Aorta (tissue), 5 donors: ENCODE measurements around the gene DEPP1. TPM values are rescaled to one million over a fixed set of nuclear protein-coding genes. Genes with fewer than 3 reads are reported as not detected.
A peak's percentile ranks its signal among the peaks of the same experiment; 100 is the strongest.

ENCODE experiments used
- ATAC-seq: fragments of 200-7000 bp; cut with Tn5 transposase; one replicate; pipeline ENCODE4 v1.9.1; 2022; ENCODE audit warnings: moderate library complexity; ENCODE audit not compliant: low FRiP score
- DNase-seq, 2 donors: peaks; one replicate each; pipeline ENCODE4 v3.0.0-alpha.2; 2020
- H3K27ac ChIP-seq, 2 donors: one replicate each; pipeline ENCODE4 v1.5.1; 2013; ENCODE audit warnings: low read length in 2 of 2, mild to moderate bottlenecking in 2 of 2, moderate library complexity in 2 of 2, control low read depth in 1 of 2, inconsistent platforms in 1 of 2, low read depth in 1 of 2
- H3K27me3 ChIP-seq, 2 donors: one replicate each; pipeline ENCODE4 v1.6.1; 2013; ENCODE audit warnings: control low read depth in 1 of 2, low read length in 1 of 2, mild to moderate bottlenecking in 1 of 2, moderate library complexity in 1 of 2; ENCODE audit not compliant: insufficient read depth in 2 of 2, control insufficient read depth in 1 of 2
- H3K36me3 ChIP-seq, 2 donors: one replicate each; pipeline ENCODE4 v1.6.1; 2013; ENCODE audit warnings: control low read depth in 1 of 2, low read length in 1 of 2, mild to moderate bottlenecking in 1 of 2; ENCODE audit not compliant: insufficient read depth in 2 of 2, control insufficient read depth in 1 of 2
- H3K4me1 ChIP-seq, 2 donors: one replicate each; pipeline ENCODE4 v1.6.1; 2013; ENCODE audit warnings: low read length in 2 of 2, control low read depth in 1 of 2, mild to moderate bottlenecking in 1 of 2, moderate library complexity in 1 of 2; ENCODE audit not compliant: insufficient read depth in 2 of 2, control insufficient read depth in 1 of 2
- H3K4me3 ChIP-seq, 2 donors: one replicate each; pipeline ENCODE4 v1.5.1; 2013; ENCODE audit warnings: low read length in 2 of 2, control low read depth in 1 of 2, mild to moderate bottlenecking in 1 of 2
- H3K9me3 ChIP-seq: one replicate; pipeline ENCODE4 v1.6.1; 2013; ENCODE audit warnings: mild to moderate bottlenecking, low read length; ENCODE audit not compliant: control insufficient read depth
- WGBS, 2 donors: extraction: QIAGEN DNeasy Blood & Tissue Kit; methylation state at CpG; one replicate each; pipeline ENCODE4 v1.1.7; 2013; 5-methylcytosine and 5-hydroxymethylcytosine counted together
- intact Hi-C, 2 donors: fragments of 100-400 bp; cut with DNase I; formaldehyde crosslinking; loops; one replicate each; pipeline versions ENCODE4 v1.14.2 to v1.15.0; 2022
- polyA plus RNA-seq, 2 donors: library from polyadenylated mRNA; stranded (reverse); fragments of 200-250 nt; gene quantifications; one replicate each; pipeline ENCODE4 v1.2.3, GENCODE V29; 2013
- total RNA-seq, 2 donors: library from RNA; stranded (reverse); fragmentation: NEBNext Ultra II Directional; extraction: Animal tissue kit (Norgen Biotek cat#: 25700); gene quantifications; one replicate each; pipeline ENCODE4 v1.2.1, GENCODE V29; 2021
- donor health status: healthy with polysubstance abuse.
- donor health status: Bipolar disorder and iron deficiency.
- donor health status: DM: no; HTN: no; CAD: no.
- donor health status: DM: no; HTN: no; CAD: no.
- donor health status: DM: yes; HTN: yes; CAD: no.

Gene DEPP1
- total and polyA plus RNA-seq, 4 donors, result 55.2 to 492 (median 169) TPM

- WGBS, 2 donors, result 86 to 92% methylated on average over 7 of the region's 7 CpGs
- Histone ChIP-seq H3K36me3 (no peaks in the 10 kb centered on the region), H3K27me3 (no peaks in the 10 kb centered on the region), H3K4me3 (no peak overlapping the region), H3K9me3 (peaks cover 2% of the 10 kb centered on the region), H3K27ac (peak overlapping the region in 1 of 2 donors; percentile 92), H3K4me1 (peaks cover 0 to 3% of the 10 kb centered on the region in 2 donors)
- intact Hi-C loops, result no loop called here
- DNase-seq, result no peak
- ATAC-seq, result no peak
These were observed 42.2 kb downstream of the DEPP1 start for GRCh38 chr10:44936314-44936975.

- no peak for DNase-seq
- Histone ChIP-seq H3K27me3 (no peaks in the 10 kb centered on the region), H3K4me3 (no peak overlapping the region), H3K4me1 (peaks cover 0 to 3% of the 10 kb centered on the region in 2 donors), H3K36me3 (no peaks in the 10 kb centered on the region), H3K27ac (peak overlapping the region in 1 of 2 donors; percentile 92), H3K9me3 (peaks cover 2% of the 10 kb centered on the region)
- 20 to 41% methylated on average over 3 of the region's 3 CpGs for WGBS, 2 donors
- ATAC-seq, result no peak
- intact Hi-C loops, result no loop called here
These were observed 42.7 kb downstream of the DEPP1 start for GRCh38 chr10:44935966-44936295.

- H3K27me3 ChIP-seq, result no peaks in the 10 kb centered on the region
- intact Hi-C loops, result no loop called here
- ATAC-seq (peak; percentile 58), DNase-seq (peak; percentile 77)
- peak overlapping the region in 1 of 2 donors; percentile 92 for H3K27ac ChIP-seq
- 43 to 44% methylated on average over 9 of the region's 9 CpGs for WGBS, 2 donors
- H3K9me3 ChIP-seq, result no peaks in the 10 kb centered on the region
- peaks cover 0 to 3% of the 10 kb centered on the region in 2 donors for H3K4me1 ChIP-seq
- H3K4me3 ChIP-seq, result no peak overlapping the region
- H3K36me3 ChIP-seq, result no peaks in the 10 kb centered on the region
These were observed 43.2 kb downstream of the DEPP1 start for GRCh38 chr10:44935201-44935965.

GRCh38 chr10:44934416-44935200 is 44.0 kb downstream of the DEPP1 start:
- no peak overlapping the region for H3K4me3 ChIP-seq
- peak in 1 of 2 donors; percentile 66 for DNase-seq

GRCh38 chr10:44933451-44934321 is 44.9 kb downstream of the DEPP1 start:
- Histone ChIP-seq H3K27ac (no peak overlapping the region), H3K27me3 (no peaks in the 10 kb centered on the region), H3K36me3 (no peaks in the 10 kb centered on the region), H3K4me3 (no peak overlapping the region), H3K4me1 (peaks cover 0 to 3% of the 10 kb centered on the region in 2 donors), H3K9me3 (no peaks in the 10 kb centered on the region)
- no peak for ATAC-seq
- no peak for DNase-seq
- 82 to 83% methylated on average over 9 of the region's 9 CpGs for WGBS, 2 donors
- intact Hi-C loops, result loop anchor here in 1 of 2 donors (2.0 kb wide), 1 partner anchor 41 kb away; no protein-coding TSS in a partner anchor

More at GRCh38 chr10:44934416-44935200, 44.0 kb downstream of the DEPP1 start:
- no peaks in the 10 kb centered on the region for H3K9me3 ChIP-seq
- peaks cover 0 to 3% of the 10 kb centered on the region in 2 donors for H3K4me1 ChIP-seq
- peak overlapping the region in 1 of 2 donors; percentile 92 for H3K27ac ChIP-seq
- H3K36me3 ChIP-seq, result no peaks in the 10 kb centered on the region
- 87 to 92% methylated on average over 18 of the region's 18 CpGs for WGBS, 2 donors
- ATAC-seq, result no peak
- H3K27me3 ChIP-seq, result no peaks in the 10 kb centered on the region
- intact Hi-C loops, result no loop called here

- Histone ChIP-seq H3K36me3 (no peaks in the 10 kb centered on the region), H3K27me3 (no peaks in the 10 kb centered on the region), H3K9me3 (no peaks in the 10 kb centered on the region), H3K4me3 (no peak overlapping the region), H3K27ac (no peak overlapping the region), H3K4me1 (peaks cover 0 to 3% of the 10 kb centered on the region in 2 donors)
- peak; percentile 93 to 99 for DNase-seq
- 48 to 52% methylated on average over 10 of the region's 10 CpGs for WGBS, 2 donors
- peak; percentile 92 for ATAC-seq
- intact Hi-C loops, result loop anchor here (1.0 to 2.0 kb wide), 2 partner anchors 42 to 43 kb away; no protein-coding TSS in a partner anchor
These were observed 45.8 kb downstream of the DEPP1 start for GRCh38 chr10:44932517-44933450.

GRCh38 chr10:44931621-44932516 is 46.7 kb downstream of the DEPP1 start:
- no peak for DNase-seq
- WGBS, 2 donors, result 91 to 95% methylated on average over 10 of the region's 10 CpGs

More at GRCh38 chr10:44931621-44932516, 46.7 kb downstream of the DEPP1 start:
- Histone ChIP-seq H3K27me3 (no peaks in the 10 kb centered on the region), H3K4me3 (no peak overlapping the region), H3K9me3 (no peaks in the 10 kb centered on the region), H3K27ac (no peak overlapping the region), H3K36me3 (no peaks in the 10 kb centered on the region), H3K4me1 (peaks cover 0 to 3% of the 10 kb centered on the region in 2 donors)
- ATAC-seq, result no peak
- intact Hi-C loops, result loop anchor here (1.0 to 2.0 kb wide), 2 partner anchors 43 kb away; no protein-coding TSS in a partner anchor
